ENCODE results near the gene RNF44.

GRCh38 chr5:176561259-176561658 is 24.1 kb upstream of the RNF44 start:
- TF ChIP-seq POLR2A (IDR thresholded peaks at IDR 0.05) (no peak), CTCF (IDR thresholded peaks at IDR 0.05) (no peak)
